HG03342 (cell line): ENCODE results near the gene CMIP.
A peak's percentile ranks its signal among the peaks of the same experiment; 100 is the strongest.
"Not testable (repeated sequence)": the region's sequence is repeated elsewhere in the genome, so short reads cannot be mapped to it uniquely, and the experiment has no call there.

Experiments used
- ATAC-seq: cut with Tn5 transposase; IDR thresholded peaks from one replicate; pipeline ENCODE4 v1.9.1; 2021; ENCODE audit warnings: mild to moderate bottlenecking, moderate library complexity; ENCODE audit not compliant: unreplicated experiment

CMIP gene

DNA sequence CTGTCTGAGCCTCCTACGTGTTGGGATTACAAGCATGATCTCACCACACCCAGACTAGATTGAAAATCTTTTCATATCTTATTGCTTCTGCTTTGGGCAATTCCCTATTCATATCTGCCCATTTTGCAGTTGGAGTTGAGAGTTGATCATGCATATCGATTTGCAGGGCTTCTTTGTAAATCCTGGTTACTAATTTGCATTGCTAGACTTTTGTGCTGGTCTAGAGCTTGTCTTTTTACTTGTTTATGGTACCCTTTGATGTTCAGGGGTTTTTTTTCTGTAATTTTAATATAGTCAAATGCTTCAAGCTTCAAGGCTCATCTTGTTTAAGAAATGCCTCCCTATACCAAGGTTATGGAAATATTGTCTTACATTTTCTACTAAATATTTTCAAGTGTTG, 23.5 kb upstream of the CMIP start:
- ATAC-seq: no peak

DNA sequence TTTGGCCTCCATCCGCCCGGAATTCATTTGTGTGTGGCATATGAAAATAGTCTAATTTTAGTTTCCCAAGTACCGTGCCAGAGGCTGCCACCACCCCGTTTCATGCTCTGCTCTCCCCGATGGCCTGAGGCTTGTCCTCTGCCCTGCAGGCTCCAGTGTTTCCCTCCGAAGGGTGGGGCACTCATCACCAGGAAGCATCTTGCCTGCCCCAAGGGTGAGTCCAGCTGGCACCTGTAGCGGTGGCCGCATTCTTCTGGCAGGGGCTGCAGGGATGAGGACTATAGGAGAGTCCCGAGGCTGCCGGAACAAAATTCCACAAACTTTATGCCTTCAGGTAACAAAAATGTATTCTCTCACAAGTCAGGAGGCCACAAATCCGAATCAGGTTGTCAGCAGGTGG, 23.1 kb upstream of the CMIP start:
- ATAC-seq: no peak

DNA sequence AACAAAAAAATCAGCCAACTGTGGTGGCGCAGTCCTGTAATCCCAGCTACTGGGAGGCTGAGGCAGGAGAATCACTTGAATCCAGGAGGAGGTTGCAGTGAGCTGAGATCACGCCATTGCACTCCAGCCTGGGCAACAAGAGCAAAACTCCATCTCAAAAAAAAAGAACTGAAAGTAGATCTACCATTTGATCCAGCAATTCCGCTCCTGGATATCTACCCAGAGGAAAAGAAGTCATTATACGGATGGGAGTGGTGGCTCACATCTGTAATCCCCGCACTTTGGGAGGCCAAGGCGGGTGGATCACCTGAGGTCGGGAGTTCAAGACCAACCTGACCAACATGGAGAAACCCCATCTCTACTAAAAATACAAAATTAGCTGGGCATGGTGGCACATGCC, 22.5 kb upstream of the CMIP start:
- ATAC-seq: not testable (repeated sequence)

DNA sequence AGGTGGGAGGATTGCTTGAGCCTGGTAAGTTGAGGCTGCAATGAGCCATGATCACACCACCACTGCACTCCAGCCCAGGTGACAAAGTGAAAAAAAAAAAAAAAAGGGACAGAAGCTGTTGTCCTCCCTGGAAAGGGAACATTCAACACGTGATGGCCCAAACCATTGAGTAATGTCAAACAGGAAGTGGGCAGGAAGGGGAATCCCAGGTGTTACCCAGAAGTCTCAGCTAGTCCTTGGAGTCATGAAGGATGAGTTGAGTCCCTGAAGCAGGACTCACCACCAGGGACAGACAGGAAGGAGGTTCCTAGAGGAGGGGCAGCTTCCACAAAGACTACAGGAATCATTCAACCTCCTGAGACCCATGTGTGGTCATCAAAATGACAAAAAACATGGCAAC, 19.8 kb upstream of the CMIP start:
- ATAC-seq: peak; percentile 56

DNA sequence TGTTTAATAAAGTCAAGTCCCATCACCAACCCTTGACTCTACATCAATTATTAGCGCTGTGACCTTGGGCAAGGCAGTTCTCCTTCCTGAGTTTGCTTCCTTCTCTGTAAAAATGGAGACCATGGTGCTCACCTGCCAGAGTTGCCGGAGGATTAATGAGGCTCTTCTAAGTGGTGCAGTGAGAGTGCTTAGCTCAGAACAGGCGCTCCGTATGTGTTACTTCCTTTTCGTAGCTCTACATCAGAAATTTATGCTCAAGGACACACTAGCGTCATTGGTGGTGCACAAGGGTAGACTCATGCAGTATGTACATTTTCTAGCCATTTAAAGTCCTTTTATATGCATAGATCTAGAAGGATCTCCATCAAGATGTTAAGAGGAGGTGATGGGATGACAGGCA, 17.4 kb upstream of the CMIP start:
- ATAC-seq: no peak

DNA sequence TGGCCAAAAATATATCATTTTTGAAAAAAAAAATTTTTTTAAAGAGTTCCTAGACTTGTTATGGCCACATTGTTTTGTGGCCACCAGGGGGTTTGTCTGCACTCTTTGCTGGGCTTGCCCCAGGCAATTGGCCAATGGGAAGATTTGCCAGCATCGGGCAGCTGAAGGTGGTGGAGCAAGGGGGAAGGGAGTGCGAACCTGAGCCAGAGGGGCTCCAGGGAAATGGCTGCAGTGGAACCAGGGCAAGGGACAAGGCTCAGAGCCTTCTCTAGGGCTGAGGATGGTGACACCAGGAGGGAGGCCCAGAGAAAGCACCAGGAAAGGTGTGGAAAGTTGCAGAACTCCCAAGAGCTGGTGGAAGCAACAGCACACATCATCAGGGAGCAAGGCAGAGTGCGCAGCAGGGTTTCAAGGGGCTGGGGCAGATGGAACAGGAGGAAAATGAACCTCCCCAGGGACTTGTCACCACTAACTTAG, 15.5 kb upstream of the CMIP start:
- no peak for ATAC-seq

DNA sequence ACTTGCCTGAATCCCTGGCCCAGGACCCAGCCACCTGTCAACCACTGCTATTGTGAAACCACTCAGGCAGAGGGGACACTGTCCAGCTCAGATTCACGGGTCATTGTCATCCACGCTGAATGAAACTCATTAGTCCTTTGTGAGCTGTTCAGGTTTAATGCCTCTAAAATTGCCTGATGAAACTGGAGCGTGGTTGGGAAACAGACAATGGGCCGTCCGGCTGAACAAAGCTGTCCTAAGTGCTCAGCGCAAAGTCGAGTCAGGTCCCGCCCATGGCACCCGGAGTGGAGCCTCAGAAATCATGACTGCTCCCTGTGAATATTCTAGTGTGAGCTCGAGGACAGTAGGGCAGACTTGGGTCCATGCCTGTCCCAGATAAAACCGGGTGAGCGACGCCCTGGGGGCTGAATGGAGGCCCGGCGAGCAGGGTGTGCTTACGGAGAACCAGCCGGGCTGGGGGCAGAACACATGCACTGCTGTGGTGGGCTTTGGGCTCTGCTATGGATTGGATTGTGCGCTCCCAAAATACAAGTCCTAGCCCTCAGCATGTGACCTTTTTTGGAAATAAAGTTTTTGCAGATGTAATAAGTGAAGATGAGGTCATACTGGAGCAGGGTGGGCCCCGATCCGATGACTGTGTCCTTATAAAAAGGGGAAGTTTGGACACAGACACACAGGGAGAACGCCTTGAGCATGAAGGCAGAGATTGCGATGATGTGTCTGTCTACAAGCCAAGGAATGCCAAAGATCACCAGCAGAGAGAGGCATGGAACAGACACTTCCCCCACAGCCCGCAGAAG, 12.9 kb upstream of the CMIP start:
- ATAC-seq: no peak

DNA sequence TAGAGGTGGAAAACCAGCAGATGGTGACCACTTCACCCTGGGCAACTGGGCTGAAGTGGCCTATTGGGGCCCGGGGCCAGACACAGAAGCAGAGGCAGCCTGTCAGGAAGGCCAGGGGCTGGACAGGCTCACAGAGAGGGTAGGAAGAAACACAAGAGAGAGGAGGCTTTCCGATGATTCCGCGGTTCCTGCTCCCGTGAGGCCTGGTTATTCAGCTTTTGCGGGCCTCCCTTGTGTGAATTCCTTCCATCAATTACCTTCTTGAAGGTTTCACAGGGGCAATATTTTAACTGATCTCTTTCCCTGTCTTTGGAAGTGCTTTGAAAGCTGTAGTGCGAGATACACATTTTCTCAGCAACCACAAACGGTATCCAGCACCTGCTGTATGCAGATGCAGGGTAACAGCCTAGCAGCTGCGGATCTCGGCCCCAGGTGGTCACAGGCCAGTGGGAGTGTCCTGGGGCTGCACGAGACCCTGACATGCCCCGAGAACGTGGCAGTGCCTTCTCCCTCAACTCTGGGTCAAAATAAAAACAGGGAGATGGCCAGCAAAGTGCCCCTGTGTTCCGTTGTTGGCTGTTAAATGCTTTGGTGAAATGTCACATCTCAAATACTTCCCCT, 11.6 kb upstream of the CMIP start:
- ATAC-seq: no peak

DNA sequence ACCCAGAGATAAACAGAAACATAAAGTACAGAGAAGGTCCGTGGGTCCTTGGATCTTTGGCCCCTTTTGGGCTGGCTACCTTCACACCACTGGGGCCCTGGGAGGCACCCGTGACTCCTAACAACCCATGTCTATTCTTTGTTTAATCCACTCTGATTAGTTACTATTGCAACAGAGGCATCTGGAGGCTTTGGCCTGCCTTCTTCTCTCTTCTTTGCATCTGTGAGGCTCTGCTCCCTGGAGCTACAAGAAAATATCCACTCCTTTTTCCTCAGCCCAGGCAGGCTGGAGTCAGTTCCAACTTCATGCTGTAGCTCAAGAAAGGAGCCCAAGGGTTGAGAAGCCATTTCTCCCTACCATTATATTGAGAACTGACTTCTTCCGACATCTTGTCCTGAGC, 9.5 kb upstream of the CMIP start:
- ATAC-seq: no peak

DNA sequence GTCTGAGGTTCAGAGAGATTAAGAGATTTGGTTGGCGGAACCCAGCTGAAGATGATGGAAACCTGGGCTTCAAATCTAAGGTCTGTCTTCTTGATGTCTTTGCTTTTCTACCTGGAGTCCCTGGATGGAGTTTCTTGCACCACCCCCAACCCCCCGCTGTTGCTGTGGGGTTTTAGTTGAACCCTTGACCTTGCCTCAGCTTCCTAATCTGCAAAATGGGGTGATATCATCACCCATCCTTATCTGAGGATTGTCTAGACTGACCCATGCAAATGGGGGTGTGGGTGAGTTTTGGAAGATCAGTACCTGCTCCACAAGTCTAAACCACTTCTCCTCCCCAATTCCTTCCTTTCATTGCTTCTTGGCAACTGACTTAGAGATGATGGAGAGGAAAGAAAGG, 9.0 kb upstream of the CMIP start:
- no peak for ATAC-seq

DNA sequence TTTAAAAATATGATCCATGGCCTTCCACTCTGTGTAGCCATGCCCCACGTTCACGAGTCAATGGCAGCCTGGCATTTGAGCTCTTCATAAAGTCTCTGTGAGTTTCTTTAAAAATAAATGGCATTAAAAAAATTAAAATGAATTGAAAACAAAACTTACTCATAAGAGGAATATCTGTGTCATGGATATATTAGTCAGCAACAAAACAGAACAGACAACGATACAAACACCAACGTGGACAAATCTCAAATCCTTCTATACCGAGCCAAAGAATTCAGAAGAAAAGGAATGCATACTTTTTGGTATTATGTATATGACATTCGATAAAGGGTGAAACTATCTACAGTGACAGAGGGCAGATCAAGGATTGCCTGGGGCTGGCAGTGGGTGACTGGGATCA, 8.2 kb upstream of the CMIP start:
- ATAC-seq: no peak

DNA sequence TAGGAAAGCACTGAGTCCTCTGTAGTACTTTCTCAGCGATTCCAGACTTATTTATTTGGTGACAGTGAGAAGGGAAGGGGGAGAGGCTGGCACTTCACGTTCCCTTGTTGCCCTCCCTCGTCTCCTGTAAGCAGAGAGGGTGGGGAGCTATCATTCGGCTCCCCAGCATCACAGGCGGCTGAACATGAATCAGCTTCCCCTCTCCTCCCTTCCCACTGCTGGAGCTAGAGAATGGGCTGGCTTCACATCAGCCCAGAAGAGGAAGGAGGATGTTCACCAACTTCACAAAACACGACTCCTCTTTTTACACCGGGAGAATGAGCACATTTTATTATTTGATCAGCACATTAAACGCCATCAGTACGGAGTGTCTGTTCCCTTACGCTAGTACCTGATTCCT, 6.7 kb upstream of the CMIP start:
- ATAC-seq: no peak

DNA sequence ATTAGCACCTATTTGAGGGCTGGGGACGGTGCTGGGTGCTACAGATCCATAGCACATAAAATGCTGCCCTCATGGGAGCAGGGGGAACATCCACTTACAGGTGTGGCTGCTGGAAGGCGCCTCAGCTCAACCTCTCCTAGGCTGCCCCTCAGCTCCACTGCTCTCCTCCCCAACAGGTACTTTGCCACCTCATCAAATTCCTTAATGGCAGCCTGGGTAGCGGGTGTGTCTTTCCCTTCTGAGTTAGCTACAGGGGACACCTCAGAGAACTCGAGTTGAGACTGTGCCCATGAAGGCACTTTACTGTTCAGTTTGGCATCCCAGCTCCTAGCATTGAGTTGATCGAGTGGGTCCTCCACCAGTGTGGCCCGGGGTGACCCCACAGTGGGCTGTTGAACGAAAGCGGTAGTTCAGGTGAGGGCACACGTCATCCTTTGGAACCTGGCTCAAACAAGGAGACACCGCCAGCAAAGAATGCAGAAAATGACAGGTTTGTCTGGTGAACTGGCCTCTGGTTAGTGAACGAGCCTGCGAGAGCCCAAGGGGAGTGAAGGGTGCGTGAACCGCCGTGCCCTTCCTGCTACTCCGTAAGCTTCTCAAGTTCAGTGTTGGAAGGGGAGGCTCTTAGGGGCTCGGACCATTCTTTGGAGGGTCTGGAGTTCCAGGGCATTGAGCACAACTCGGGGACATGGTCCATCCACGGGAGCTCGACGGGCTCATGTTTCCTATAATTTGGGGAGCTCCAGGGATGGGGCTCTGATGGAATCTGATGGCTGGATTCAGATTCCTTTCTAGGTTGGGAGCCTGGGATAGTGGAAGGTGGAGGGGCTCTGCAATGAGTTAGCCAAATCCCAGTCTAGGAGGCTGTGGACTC, 3.5 kb upstream of the CMIP start:
- no peak for ATAC-seq

DNA sequence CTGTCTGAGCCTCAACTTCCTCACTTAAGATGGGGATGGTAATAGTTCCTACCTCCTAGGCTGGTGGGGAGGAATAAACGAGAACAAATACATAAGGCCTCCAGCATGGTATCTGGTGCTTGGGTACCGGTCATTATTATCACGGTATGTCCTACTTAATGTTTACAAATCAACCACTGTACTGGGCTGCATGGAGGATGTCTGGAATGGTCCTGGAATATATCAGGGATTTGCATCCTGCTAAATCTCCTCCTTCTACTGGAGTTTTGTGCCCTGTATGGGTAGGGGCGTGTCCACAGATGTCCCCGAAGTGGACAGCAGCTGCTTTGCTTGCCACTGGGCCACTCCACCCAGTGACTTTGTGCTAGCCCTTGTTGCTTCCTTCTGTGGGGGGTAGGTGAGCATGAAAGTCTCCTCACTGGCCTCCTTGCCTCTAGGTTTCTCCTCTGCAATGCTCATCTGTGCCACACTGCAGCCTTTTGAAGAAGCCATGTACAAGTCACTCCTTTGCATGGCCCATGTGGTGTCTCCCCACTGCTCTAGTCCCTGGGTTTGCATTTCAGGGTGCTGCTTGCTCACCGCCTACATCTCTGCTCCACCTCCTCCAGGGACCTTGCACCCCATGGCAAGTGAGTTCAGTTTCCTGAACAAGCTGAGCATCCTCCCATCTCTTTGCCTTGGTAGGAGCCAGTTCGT, 2.2 kb upstream of the CMIP start:
- ATAC-seq: no peak

DNA sequence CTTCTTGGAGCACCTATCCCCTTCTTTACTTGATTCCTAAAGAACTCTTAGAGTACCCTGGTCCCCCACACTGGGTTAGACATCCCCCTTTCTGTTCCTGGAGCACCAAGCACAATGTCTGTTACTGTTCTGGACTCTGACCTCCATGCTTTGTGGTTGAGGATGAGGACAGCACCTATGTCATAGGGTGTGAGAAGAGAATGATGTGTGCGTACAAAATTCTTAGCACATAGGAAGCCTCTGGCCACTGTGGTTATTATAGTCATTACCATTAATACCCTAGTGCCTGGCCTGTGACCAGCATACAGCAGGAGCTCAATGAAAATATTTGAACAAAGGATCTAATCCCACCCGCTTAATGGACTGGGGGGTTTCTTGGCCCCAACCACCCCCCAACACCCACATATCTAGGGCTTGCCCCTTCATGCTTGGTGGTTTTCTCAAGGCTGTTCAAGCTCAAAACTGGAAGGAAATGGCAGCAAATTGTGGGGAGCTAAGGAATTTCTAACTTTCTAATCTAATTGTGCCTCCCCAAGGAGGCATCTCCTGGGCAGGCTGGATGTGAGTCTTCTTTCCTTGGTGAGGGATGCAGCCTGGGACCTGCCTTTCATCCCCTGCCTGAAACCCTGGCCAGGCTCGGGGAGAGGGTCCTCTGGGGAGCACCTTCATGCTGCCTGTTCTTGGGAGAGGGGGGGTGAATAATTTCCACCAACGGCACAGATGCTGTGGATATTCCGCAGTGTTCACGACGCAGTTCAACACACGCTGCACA, 1.5 kb upstream of the CMIP start:
- no peak for ATAC-seq

DNA sequence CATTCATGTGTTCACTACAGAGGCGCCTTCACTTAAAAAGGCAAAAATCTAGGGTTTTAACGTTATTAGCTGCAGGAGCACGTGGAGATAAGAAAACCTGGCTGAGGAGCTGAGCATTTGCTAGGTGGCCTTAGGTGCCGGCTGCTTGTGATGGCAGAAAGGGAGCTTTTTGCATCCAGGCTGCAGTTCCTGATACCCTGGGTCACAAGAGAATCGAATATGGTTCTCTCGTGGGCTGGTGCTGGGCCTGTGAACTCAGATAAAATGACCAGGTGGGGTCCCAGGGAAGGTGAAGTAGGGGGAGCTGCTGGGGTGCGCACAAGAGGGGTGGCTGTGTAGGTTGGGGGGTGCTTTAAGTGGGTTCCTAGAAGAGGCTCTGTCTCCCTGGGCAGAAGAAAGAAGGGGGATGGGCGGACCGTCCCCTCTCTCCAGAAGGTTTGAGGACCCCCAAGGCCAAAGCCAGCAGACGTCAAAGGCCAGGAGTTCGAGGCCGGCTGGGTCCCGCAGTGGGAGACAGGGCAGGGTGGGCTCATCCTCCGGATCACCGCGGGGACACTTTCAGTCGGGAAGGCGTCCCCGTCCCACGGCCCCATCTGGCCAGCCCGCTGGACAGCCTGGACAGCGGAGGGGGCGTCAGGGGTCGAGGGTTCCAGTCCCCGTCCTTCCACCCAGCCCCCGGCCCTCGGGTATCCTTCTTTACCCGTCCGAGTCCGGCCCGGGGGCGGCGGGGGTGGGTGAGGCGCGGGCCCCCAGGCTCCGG, 740 bp upstream of the CMIP start:
- no peak for ATAC-seq

DNA sequence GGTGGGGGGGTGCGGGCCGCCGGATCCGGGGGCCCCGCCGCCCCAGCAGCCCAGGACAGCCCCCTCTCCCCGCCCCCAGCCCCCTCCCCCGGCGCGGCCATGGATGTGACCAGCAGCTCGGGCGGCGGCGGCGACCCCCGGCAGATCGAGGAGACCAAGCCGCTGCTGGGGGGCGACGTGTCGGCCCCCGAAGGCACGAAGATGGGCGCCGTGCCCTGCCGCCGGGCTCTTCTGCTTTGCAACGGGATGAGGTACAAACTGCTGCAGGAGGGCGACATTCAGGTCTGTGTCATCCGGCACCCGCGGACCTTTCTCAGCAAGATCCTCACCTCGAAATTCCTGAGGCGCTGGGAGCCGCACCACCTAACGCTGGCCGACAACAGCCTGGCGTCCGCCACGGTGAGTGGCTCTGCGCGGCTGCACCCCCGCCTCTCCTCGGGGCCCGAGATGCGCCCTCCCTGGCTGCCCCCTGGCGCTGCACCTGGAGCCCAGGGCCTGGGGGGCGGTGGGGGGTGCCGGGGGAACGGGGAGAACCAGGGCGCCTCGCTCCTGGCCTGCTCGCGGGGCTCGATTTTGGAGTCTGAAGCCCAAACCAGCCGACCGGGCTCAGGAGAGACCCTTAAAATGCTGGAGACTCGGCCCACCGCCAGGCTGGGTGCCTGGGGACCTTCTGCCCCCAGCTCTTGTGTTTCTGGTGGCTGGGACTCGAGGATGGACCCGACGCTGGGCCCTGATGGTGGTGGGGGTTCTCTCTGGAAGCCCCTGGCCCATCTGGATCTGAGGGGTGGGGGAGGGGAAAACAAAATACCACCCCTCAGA, 744 bp downstream of the CMIP start:
- ATAC-seq: peak; percentile 35

DNA sequence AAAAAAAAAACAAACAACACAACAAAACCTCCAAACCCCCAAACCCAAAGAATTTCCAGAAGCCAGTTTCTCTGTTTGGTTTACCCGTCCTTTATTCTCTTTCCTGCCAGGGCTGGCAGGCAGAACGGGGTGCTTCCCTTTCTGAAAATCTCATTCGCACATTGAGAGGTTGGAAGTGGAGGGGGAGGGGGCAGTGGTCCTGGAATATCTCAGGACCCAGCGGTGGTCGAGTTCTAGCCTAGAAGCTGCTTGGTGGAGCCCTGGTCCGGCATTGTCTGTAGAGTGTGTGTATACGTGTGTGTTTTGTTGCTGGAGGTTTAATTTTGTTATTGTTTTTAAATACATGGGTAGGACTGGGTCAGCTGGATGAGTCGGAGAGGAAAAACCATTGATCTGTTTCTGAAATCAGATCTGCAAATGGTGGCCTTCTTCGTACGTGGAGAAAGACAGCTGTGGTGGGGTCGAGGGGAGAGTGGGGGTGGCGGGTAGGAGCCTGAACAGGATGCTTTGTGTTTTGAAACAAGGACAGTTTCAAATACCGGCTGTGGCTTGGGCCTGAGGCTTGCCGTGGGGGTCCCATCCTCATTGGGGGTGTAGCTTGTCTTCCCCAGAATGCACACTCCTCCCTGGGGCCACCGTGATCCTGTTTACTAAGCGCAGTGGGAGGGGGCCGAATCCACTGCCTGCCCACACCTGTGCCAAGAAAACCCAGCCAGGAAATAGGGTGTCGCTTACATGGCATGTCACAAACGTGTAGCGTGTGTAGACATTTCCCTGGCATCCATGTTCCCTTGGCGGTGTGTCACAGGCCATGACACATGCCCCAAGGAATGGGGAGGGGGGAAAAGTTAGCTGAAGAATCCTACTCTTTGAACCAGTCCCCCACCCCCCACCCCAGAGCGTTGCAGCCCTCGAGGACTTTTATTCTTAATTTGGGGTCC, 1.6 kb downstream of the CMIP start:
- ATAC-seq: no peak
